Endodermal cell (in vitro differentiated cells): ENCODE measurements around the gene NOL9. TPM values are rescaled to one million over a fixed set of nuclear protein-coding genes. Genes with fewer than 3 reads are reported as not detected.
"Not testable (repeated sequence)": the region's sequence is repeated elsewhere in the genome, so short reads cannot be mapped to it uniquely, and the experiment has no call there.

Experiments
- DNase-seq: peaks from one replicate; pipeline ENCODE4 v3.0.0-alpha.2; 2017
- H3K27ac ChIP-seq: 2 replicates; pipeline ENCODE4 v1.5.1; 2013; ENCODE audit warnings: mild to moderate bottlenecking, low read depth, low read length, moderate library complexity
- H3K27me3 ChIP-seq: 2 replicates; pipeline ENCODE4 v1.6.1; 2013; ENCODE audit warnings: mild to moderate bottlenecking, low read length, moderate library complexity; ENCODE audit not compliant: insufficient read depth, control insufficient read depth, poor library complexity, severe bottlenecking
- H3K36me3 ChIP-seq: 2 replicates; pipeline ENCODE4 v1.7.0; 2013; ENCODE audit warnings: mild to moderate bottlenecking, low read length, moderate library complexity; ENCODE audit not compliant: control insufficient read depth, insufficient read depth
- H3K4me1 ChIP-seq: one replicate; pipeline ENCODE4 v1.7.0; 2013; ENCODE audit warnings: low read length; ENCODE audit not compliant: control insufficient read depth, insufficient read depth
- H3K4me3 ChIP-seq: 2 replicates; pipeline ENCODE4 v1.5.1; 2013; ENCODE audit warnings: mild to moderate bottlenecking, low read length, moderate library complexity
- H3K9ac ChIP-seq: 2 replicates; pipeline ENCODE4 v1.6.1; 2013; ENCODE audit warnings: mild to moderate bottlenecking, low read length, moderate library complexity; ENCODE audit not compliant: poor library complexity, severe bottlenecking; ENCODE audit errors: extremely low read depth
- H3K9me3 ChIP-seq: 2 replicates; pipeline ENCODE4 v1.6.1; 2013; ENCODE audit warnings: mild to moderate bottlenecking, low read length, moderate library complexity; ENCODE audit not compliant: control insufficient read depth
- H3K27ac Mint-ChIP-seq: 2 replicates; pipeline ENCODE4 v1.8.0; 2020; ENCODE audit warnings: mixed read lengths
- H3K27me3 Mint-ChIP-seq: 2 replicates; pipeline ENCODE4 v1.8.0; 2021; ENCODE audit warnings: mild to moderate bottlenecking, mixed read lengths; ENCODE audit not compliant: insufficient read depth
- H3K36me3 Mint-ChIP-seq: 2 replicates; pipeline ENCODE4 v1.8.0; 2020; ENCODE audit warnings: low read depth, mixed read lengths
- H3K4me1 Mint-ChIP-seq: 2 replicates; pipeline ENCODE4 v1.8.0; 2020; ENCODE audit warnings: mixed read lengths
- H3K4me3 Mint-ChIP-seq: 2 replicates; pipeline ENCODE4 v1.8.0; 2020; ENCODE audit warnings: mild to moderate bottlenecking, moderate library complexity, mixed read lengths
- H3K9me3 Mint-ChIP-seq: 2 replicates; pipeline ENCODE4 v1.8.0; 2020; ENCODE audit warnings: mild to moderate bottlenecking, mixed read lengths
- CTCF ChIP-seq: fragments of 200-600 bp; sonication (generic); conservative IDR thresholded peaks from 2 replicates; pipeline ENCODE4 v1.5.0; 2021; ENCODE audit warnings: antibody characterized with exemption, mild to moderate bottlenecking
- WGBS, 2 experiments: methylation state at CpG; one replicate each; pipeline versions ENCODE4 v1.1.5 to v1.1.7; 2013; ENCODE audit warnings: missing lambda C conversion rate in 2 of 2, mixed read lengths in 1 of 2; ENCODE audit not compliant: insufficient coverage in 1 of 2, insufficient read length in 1 of 2; 5-methylcytosine and 5-hydroxymethylcytosine counted together
- total RNA-seq, 2 donors: library from RNA; stranded (reverse); fragmentation: NEBNext Ultra II Directional in 1 of 2; extraction: Animal tissue kit (Norgen Biotek cat#: 25700) in 1 of 2; gene quantifications; 2 replicates in 1 of 2; 3 replicates in 1 of 2; pipeline ENCODE4 v1.2.1, GENCODE V29; 2021

NOL9 gene
- total RNA-seq, 2 donors from 2014 or later = 35.0 to 43.9 TPM

GRCh38 chr1:6569033-6569432 is 14.7 kb upstream of the NOL9 start:
- no peak overlapping the region for H3K27ac ChIP-seq
- WGBS, 2 experiments = 93 to 94% methylated on average over 9 to 11 of the region's 11 CpGs

GRCh38 chr1:6560267-6560666 is 6.0 kb upstream of the NOL9 start:
- Mint-ChIP-seq H3K9me3 (peaks cover 9% of the 10 kb centered on the region), H3K27me3 (peaks cover 8% of the 10 kb centered on the region), H3K27ac (no peak overlapping the region), H3K36me3 (peaks cover 2% of the 10 kb centered on the region), H3K4me1 (no peaks in the 10 kb centered on the region), H3K4me3 (no peak overlapping the region)
- TF ChIP-seq CTCF = no peak
- 72 to 84% methylated on average over 5 to 9 of the region's 9 CpGs for WGBS, 2 experiments
- Histone ChIP-seq H3K36me3 (no peaks in the 10 kb centered on the region), H3K4me1 (no peaks in the 10 kb centered on the region), H3K27ac (no peak overlapping the region), H3K9me3 (no peaks in the 10 kb centered on the region), H3K4me3 (no peak overlapping the region), H3K9ac (no peak overlapping the region), H3K27me3 (peaks cover 14% of the 10 kb centered on the region)
- DNase-seq = no peak

More at GRCh38 chr1:6569033-6569432, 14.7 kb upstream of the NOL9 start:
- Mint-ChIP-seq H3K4me1 (no peaks in the 10 kb centered on the region), H3K27ac (no peak overlapping the region), H3K36me3 (no peaks in the 10 kb centered on the region), H3K27me3 (peaks cover 47% of the 10 kb centered on the region), H3K9me3 (no peaks in the 10 kb centered on the region), H3K4me3 (no peak overlapping the region)
- no peak overlapping the region for H3K4me3 ChIP-seq
- DNase-seq = no peak
- H3K9ac ChIP-seq = no peak overlapping the region
- no peak for TF ChIP-seq CTCF
- H3K4me1 ChIP-seq = no peaks in the 10 kb centered on the region
- peaks cover 50% of the 10 kb centered on the region for H3K27me3 ChIP-seq
- no peaks in the 10 kb centered on the region for H3K36me3 ChIP-seq
- H3K9me3 ChIP-seq = no peaks in the 10 kb centered on the region

GRCh38 chr1:6559161-6559560 is 4.8 kb upstream of the NOL9 start:
- not testable (repeated sequence) for H3K27me3 ChIP-seq, H3K4me3 Mint-ChIP-seq, H3K27ac ChIP-seq, H3K4me1 Mint-ChIP-seq, H3K9me3 Mint-ChIP-seq, H3K4me1 ChIP-seq, H3K27ac Mint-ChIP-seq, H3K9ac ChIP-seq, H3K27me3 Mint-ChIP-seq, H3K9me3 ChIP-seq, H3K36me3 ChIP-seq, H3K36me3 Mint-ChIP-seq, H3K4me3 ChIP-seq, DNase-seq
- WGBS, 2 experiments = 91 to 97% methylated on average over 4 to 11 of the region's 11 CpGs

- H3K9me3 Mint-ChIP-seq = peaks cover 9% of the 10 kb centered on the region
- H3K4me1 Mint-ChIP-seq = peaks cover 8% of the 10 kb centered on the region
- H3K36me3 Mint-ChIP-seq = peaks cover 4% of the 10 kb centered on the region
- H3K27me3 ChIP-seq = no peaks in the 10 kb centered on the region
- H3K27ac ChIP-seq = no peak overlapping the region
- H3K4me3 Mint-ChIP-seq = no peak overlapping the region
- H3K9me3 ChIP-seq = no peaks in the 10 kb centered on the region
- H3K27ac Mint-ChIP-seq = no peak overlapping the region
- no peak for DNase-seq
- H3K36me3 ChIP-seq = no peaks in the 10 kb centered on the region
- H3K27me3 Mint-ChIP-seq = peaks cover 8% of the 10 kb centered on the region
- TF ChIP-seq CTCF = no peak
- no peaks in the 10 kb centered on the region for H3K4me1 ChIP-seq
- no peak overlapping the region for H3K4me3 ChIP-seq
- 96% methylated on average over 1 of the region's 1 CpG; no CpG with 5 or more reads in 1 of the 2 experiments for WGBS, 2 experiments
- no peak overlapping the region for H3K9ac ChIP-seq
Measured at GRCh38 chr1:6557597-6557996, 3.3 kb upstream of the NOL9 start.
